Gastrocnemius medialis (tissue), 4 donors: ENCODE measurements around the gene HOXD8.

Source experiments
- POLR2A ChIP-seq, 2 donors: fragments of 450-650 bp; IDR thresholded peaks; one replicate each; pipeline ENCODE4 v1.6.1; 2017; ENCODE audit warnings: antibody characterized with exemption in 2 of 2, mild to moderate bottlenecking in 2 of 2, moderate library complexity in 2 of 2
- TF ChIP-seq, protein P1 (sequence below), 5 experiments: fragments of 450-650 bp in 3 of 5; fragments of 200-600 bp in 2 of 5; sonication (generic) in 2 of 5; IDR thresholded peaks in 4 of 5; conservative IDR thresholded peaks in 1 of 5; 1 replicate in 4 of 5; 2 replicates in 1 of 5; pipeline ENCODE4 v1.5.1; 2016 to 2019; ENCODE audit warnings: antibody characterized with exemption in 5 of 5, mild to moderate bottlenecking in 3 of 5, moderate library complexity in 3 of 5

DNA sequence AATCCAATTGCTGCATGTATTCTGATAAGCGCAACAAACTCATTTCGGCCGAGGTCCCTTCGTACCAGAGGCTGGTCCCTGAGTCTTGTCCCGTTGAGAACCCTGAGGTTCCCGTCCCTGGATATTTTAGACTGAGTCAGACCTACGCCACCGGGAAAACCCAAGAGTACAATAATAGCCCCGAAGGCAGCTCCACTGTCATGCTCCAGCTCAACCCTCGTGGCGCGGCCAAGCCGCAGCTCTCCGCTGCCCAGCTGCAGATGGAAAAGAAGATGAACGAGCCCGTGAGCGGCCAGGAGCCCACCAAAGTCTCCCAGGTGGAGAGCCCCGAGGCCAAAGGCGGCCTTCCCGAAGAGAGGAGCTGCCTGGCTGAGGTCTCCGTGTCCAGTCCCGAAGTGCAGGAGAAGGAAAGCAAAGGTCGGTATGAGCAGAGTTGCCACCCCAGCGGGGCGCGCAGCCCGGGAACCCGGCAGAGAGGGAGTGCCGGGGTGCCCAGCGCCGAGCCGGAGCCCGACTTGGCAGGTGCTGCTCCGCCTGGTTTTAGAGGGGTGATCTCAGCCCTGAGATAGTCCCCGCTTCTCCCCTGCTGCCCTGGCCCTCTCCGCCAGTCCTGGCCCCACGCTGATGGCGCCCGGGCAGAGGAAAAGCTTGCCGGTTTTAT, 12.2 kb upstream of the HOXD8 start:
- TF ChIP-seq, protein P1, sequence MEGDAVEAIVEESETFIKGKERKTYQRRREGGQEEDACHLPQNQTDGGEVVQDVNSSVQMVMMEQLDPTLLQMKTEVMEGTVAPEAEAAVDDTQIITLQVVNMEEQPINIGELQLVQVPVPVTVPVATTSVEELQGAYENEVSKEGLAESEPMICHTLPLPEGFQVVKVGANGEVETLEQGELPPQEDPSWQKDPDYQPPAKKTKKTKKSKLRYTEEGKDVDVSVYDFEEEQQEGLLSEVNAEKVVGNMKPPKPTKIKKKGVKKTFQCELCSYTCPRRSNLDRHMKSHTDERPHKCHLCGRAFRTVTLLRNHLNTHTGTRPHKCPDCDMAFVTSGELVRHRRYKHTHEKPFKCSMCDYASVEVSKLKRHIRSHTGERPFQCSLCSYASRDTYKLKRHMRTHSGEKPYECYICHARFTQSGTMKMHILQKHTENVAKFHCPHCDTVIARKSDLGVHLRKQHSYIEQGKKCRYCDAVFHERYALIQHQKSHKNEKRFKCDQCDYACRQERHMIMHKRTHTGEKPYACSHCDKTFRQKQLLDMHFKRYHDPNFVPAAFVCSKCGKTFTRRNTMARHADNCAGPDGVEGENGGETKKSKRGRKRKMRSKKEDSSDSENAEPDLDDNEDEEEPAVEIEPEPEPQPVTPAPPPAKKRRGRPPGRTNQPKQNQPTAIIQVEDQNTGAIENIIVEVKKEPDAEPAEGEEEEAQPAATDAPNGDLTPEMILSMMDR (IDR thresholded peaks at IDR 0.05 in 4 of 5, conservative IDR thresholded peaks at IDR 0.05 in 1 of 5) = no peak
- TF ChIP-seq POLR2A (IDR thresholded peaks at IDR 0.05) = no peak
